Skeletal muscle satellite cell (primary cell): ENCODE measurements around the gene VSIG10L.

Experiments used
- H3K27me3 ChIP-seq: 2 replicates; pipeline ENCODE4 v1.7.0; 2013; ENCODE audit warnings: low read length; ENCODE audit not compliant: control insufficient read depth, insufficient read depth
- H3K36me3 ChIP-seq: 2 replicates; pipeline ENCODE4 v1.7.0; 2013; ENCODE audit warnings: mild to moderate bottlenecking, control low read depth, low read length; ENCODE audit not compliant: insufficient read depth
- H3K4me1 ChIP-seq: 2 replicates; pipeline ENCODE4 v1.7.0; 2013; ENCODE audit warnings: low read length; ENCODE audit not compliant: control insufficient read depth, insufficient read depth
- H3K4me2 ChIP-seq: 2 replicates; pipeline ENCODE4 v1.7.0; 2013; ENCODE audit warnings: mild to moderate bottlenecking, low read length
- H3K4me3 ChIP-seq: 2 replicates; pipeline ENCODE4 v1.7.0; 2013; ENCODE audit warnings: low read length
- H3K9ac ChIP-seq: 2 replicates; pipeline ENCODE4 v1.7.0; 2013; ENCODE audit warnings: mild to moderate bottlenecking, low read depth, low read length, moderate library complexity
- H3K9me3 ChIP-seq: replicated peaks from 2 replicates; pipeline ENCODE4 v1.7.0; 2013; ENCODE audit warnings: mild to moderate bottlenecking, control low read depth, low read length

VSIG10L gene

GRCh38 chr19:51364200-51365106, 22.5 kb upstream of the VSIG10L start:
- Histone ChIP-seq H3K9ac (no peak overlapping the region), H3K4me2 (peak overlapping the region; percentile 12), H3K4me1 (peaks cover 43% of the 10 kb centered on the region)

DNA sequence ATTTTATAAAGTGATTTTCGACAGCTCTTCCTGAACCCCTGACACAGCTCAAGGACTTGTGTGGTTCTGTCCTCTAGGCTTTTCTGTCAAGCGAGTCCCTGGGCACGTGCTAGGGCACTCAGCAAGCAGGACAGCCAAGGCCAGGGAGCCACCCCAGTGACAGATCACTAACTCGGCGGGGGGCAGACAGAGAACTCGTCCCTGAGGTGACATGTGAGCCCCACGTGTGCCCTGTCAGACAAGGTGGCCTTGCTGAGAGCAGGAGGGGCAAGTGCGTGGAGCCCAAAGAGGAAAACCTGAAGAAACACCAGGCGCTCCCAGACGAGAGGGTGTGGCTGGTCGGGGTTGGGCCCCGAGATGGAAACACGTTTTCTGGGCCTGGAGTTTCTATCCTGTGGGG, 19.3 kb upstream of the VSIG10L start:
- no peaks in the 10 kb centered on the region for H3K9me3 ChIP-seq
- no peak overlapping the region for H3K4me3 ChIP-seq
- H3K27me3 ChIP-seq: no peaks in the 10 kb centered on the region
- H3K4me2 ChIP-seq: no peak overlapping the region
- H3K9ac ChIP-seq: no peak overlapping the region
- H3K36me3 ChIP-seq: no peaks in the 10 kb centered on the region
- H3K4me1 ChIP-seq: peaks cover 37% of the 10 kb centered on the region

More at GRCh38 chr19:51364200-51365106, 22.5 kb upstream of the VSIG10L start:
- Histone ChIP-seq H3K4me3 (no peak overlapping the region), H3K9me3 (no peaks in the 10 kb centered on the region), H3K36me3 (no peaks in the 10 kb centered on the region), H3K27me3 (no peaks in the 10 kb centered on the region)

DNA sequence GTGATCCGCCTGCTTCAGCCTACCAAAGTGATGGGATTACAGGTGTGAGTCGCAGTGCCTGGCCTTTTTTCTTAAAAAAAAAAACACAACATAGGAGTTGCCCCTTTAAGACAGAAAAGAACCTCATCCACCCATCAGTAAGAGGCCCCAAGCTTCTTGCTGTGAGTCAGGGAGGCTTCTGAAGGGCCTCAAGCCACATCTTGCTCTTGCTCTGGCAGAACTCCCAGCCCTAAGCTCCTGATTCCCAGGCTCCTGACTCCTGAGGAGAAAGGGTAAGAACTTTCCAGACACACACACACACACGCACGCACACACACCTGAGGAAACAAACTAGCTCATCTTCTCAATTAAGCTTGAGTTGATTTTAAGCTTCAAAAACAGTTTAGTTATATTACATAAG, 17.4 kb upstream of the VSIG10L start:
- H3K4me2 ChIP-seq: peak overlapping the region; percentile 40
- H3K27me3 ChIP-seq: no peaks in the 10 kb centered on the region
- no peak overlapping the region for H3K4me3 ChIP-seq
- no peaks in the 10 kb centered on the region for H3K9me3 ChIP-seq
- no peaks in the 10 kb centered on the region for H3K36me3 ChIP-seq
- peaks cover 28% of the 10 kb centered on the region for H3K4me1 ChIP-seq
- no peak overlapping the region for H3K9ac ChIP-seq

DNA sequence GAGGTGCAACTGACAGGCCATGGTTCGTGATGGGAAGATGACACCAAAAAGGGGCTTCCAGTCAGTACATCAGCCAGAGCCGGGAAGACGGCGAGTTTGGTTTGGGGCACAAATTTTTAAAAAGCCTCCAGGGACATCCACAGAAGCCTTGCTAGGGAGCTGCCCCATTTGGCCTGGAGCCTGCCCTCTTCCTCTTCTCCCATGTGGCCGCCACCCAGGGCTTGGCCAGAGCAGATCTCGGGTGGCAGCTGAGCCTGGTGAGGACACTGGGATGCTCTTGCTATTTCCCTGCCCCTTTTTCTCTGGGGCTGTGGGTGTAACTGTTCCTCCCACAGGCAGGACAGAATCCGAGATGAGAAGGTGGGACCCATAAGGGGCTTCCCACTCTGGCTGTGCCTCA, 16.0 kb upstream of the VSIG10L start:
- H3K9ac ChIP-seq: no peak overlapping the region
- no peaks in the 10 kb centered on the region for H3K9me3 ChIP-seq

GRCh38 chr19:51356159-51356801, 14.3 kb upstream of the VSIG10L start:
- peaks cover 14% of the 10 kb centered on the region for H3K4me1 ChIP-seq
- H3K9me3 ChIP-seq: no peaks in the 10 kb centered on the region
- peaks cover 7% of the 10 kb centered on the region for H3K36me3 ChIP-seq
- no peak overlapping the region for H3K9ac ChIP-seq
- H3K4me2 ChIP-seq: no peak overlapping the region
- no peak overlapping the region for H3K4me3 ChIP-seq
- no peaks in the 10 kb centered on the region for H3K27me3 ChIP-seq

More for the DNA sequence above, 16.0 kb upstream of the VSIG10L start:
- Histone ChIP-seq H3K4me2 (no peak overlapping the region), H3K4me1 (peaks cover 20% of the 10 kb centered on the region), H3K27me3 (no peaks in the 10 kb centered on the region), H3K4me3 (no peak overlapping the region), H3K36me3 (no peaks in the 10 kb centered on the region)

DNA sequence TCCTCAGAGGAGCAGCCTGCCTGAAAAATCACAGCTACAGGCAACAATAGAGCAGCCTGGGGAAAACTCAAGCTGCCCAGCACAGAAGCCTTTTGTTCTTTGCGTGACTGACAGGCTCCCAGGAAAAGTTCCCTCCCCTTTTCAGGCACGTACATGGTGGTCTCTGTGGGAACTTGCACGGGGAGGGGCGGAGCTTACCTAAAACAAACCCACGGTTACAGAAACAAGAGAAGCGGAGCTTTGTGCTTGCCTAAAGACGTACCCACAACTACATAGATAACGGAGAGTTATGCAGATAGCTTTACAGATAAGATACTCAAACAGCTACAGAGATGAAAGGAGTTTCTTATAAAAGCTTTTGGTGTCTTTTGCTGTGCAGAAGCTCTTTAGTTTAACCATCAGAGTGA, 12.8 kb upstream of the VSIG10L start:
- Histone ChIP-seq H3K27me3 (no peaks in the 10 kb centered on the region), H3K4me2 (no peak overlapping the region), H3K36me3 (peaks cover 12% of the 10 kb centered on the region), H3K9me3 (no peaks in the 10 kb centered on the region), H3K4me1 (peaks cover 21% of the 10 kb centered on the region), H3K4me3 (no peak overlapping the region), H3K9ac (no peak overlapping the region)

- no peak overlapping the region for H3K4me3 ChIP-seq
- no peaks in the 10 kb centered on the region for H3K9me3 ChIP-seq
- H3K4me2 ChIP-seq: no peak overlapping the region
- peaks cover 17% of the 10 kb centered on the region for H3K4me1 ChIP-seq
- no peaks in the 10 kb centered on the region for H3K27me3 ChIP-seq
- no peak overlapping the region for H3K9ac ChIP-seq
- peaks cover 12% of the 10 kb centered on the region for H3K36me3 ChIP-seq
Observed at GRCh38 chr19:51354103-51354741, 12.3 kb upstream of the VSIG10L start.

DNA sequence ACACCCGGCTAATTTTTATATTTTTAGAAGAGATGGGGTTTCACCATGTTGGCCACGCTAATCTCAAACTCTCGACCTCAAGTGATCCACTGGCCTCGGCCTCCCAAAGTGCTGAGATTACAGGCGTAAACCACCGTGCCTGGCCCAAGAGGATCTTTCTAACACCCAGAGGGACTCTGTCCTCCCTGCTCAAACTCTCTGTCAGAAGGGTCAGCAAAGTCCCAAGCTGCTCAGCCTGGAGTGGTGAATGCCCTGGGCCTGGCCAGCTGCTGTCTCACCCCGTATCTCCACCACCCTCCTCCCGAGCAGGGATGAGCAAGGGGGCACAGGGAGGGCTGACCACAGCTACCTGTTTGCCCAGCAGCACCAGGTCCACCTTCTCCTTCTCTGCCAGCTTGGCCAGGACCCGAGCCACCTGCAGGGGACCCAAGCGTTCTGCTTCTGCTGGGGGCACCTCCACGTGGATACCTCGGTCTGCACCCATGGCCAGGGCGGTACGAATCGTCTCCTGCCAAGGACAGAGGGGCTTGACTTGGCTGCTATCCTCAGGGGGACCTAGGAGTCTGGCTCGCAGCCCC, 10.9 kb upstream of the VSIG10L start:
- Histone ChIP-seq H3K9me3 (no peaks in the 10 kb centered on the region), H3K27me3 (no peaks in the 10 kb centered on the region), H3K4me1 (peaks cover 11% of the 10 kb centered on the region), H3K9ac (no peak overlapping the region), H3K36me3 (peaks cover 12% of the 10 kb centered on the region), H3K4me2 (no peak overlapping the region), H3K4me3 (no peak overlapping the region)

GRCh38 chr19:51351266-51351990, 9.5 kb upstream of the VSIG10L start:
- Histone ChIP-seq H3K4me2 (no peak overlapping the region), H3K9me3 (no peaks in the 10 kb centered on the region), H3K4me1 (peaks cover 11% of the 10 kb centered on the region), H3K27me3 (no peaks in the 10 kb centered on the region), H3K4me3 (no peak overlapping the region), H3K36me3 (peaks cover 23% of the 10 kb centered on the region), H3K9ac (no peak overlapping the region)

GRCh38 chr19:51347209-51347928, 5.4 kb upstream of the VSIG10L start:
- Histone ChIP-seq H3K9ac (no peak overlapping the region), H3K9me3 (no peaks in the 10 kb centered on the region), H3K4me3 (no peak overlapping the region), H3K36me3 (peaks cover 37% of the 10 kb centered on the region), H3K27me3 (no peaks in the 10 kb centered on the region), H3K4me2 (no peak overlapping the region), H3K4me1 (peaks cover 11% of the 10 kb centered on the region)
